Left lobe of liver (tissue), 2 donors: ENCODE data around the gene LSAMP. TPM values are rescaled to one million over a fixed set of nuclear protein-coding genes. Genes with fewer than 3 reads are reported as not detected.
"Not testable (repeated sequence)": the region's sequence is repeated elsewhere in the genome, so short reads cannot be mapped to it uniquely, and the experiment has no call there.

Experiments used
- ATAC-seq: fragments of 200-7000 bp; cut with Tn5 transposase; one replicate; pipeline ENCODE4 v1.9.1; 2020; ENCODE audit warnings: mild to moderate bottlenecking, moderate library complexity
- DNase-seq: peaks from one replicate; pipeline ENCODE4 v3.0.0-alpha.2; 2020; ENCODE audit warnings: low spot score
- total RNA-seq: library from RNA; stranded (reverse); gene quantifications from one replicate; pipeline ENCODE4 v1.2.1, GENCODE V29; 2021
- donor health status: DM: no; HTN: no; CAD: no; lungs with moderate emphysema.
- donor health status: DM: no; HTN: yes; CAD: no.

Gene LSAMP
- total RNA-seq, 1 donor from 2014 or later: 0.28 TPM

DNA sequence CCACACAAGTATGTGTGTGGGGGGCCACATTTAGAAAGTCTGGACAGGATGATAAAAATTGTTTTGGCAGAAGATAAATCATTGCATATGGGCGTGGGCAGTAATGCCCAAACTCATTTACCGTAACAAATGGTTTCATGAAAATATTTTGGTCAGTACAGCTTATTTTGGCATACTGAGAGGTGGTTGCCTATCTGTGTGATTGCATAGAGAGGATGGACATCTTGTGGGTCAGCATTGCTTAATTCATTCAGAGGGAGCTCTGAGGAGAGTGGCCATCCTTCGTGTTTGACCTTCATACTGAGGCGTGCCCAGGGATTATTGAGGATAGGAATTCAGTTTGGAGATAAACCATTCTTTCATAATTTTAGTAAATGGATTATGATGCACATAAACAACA lies 659.5 kb downstream of the LSAMP start:
- DNase-seq: no peak
- ATAC-seq: no peak

DNA sequence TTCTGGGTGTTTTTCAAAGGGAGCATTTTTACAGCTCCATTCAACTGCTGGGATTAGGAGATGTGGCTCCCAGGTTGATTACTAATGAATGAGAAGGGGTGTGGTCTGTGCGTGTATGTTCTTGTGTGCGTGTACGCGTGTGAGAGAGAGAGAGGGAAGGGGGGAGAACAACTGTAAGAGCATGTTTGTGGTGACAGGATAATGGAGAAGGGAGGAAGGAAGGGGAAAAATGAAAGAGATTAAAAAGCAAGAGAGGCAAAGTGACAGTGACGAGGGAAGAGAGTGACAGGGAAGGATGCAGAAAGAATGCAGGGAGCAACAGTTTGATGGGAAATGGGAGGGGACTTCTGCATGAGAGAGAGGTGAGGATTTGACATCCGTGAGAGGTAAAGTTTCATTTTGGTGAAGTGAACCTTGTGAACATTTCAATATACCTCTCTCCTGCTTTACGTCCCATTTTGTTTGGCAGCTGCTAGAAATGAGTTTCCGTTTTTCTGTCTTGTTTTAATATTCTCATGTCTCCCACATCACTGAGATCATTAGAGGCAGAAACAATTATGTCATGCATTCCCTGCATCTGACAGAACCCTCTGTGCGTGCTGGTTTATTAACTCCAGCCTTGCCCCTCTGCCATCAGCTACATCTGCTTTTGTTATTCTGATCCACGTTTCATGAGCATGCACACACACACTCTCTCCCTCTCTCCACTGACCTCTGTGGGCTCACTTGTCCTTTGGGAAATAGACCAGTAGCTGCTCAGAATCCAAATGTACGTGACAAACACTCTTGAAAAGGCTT lies 660.3 kb downstream of the LSAMP start:
- ATAC-seq (no peak), DNase-seq (no peak)

GRCh38 chr3:115783938-115784738 lies 661.1 kb downstream of the LSAMP start:
- ATAC-seq: peak; percentile 98
- DNase-seq: peak; percentile 85

- ATAC-seq, DNase-seq: not testable (repeated sequence)
Observed at GRCh38 chr3:115783426-115783825, 661.9 kb downstream of the LSAMP start.

DNA sequence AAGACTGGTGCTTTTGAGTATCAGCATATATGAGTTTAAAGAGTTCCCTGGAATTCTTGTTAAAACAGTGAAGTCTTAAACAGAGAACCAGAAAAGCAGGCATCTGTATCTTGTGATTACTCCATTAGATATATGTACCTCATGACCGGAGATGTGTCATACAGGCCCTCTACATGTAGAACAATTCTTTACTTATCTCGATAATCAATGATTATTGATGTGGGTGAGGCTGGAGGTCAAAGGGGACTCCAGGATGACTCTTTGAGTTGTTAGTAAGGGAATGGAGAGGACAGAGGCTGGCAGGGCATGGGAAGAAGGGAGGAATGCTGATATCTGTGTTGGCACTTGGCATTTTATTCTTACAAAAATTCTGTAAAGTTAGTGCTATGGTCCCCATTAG lies 666.3 kb downstream of the LSAMP start:
- ATAC-seq: no peak
- no peak for DNase-seq

- ATAC-seq: no peak
- no peak for DNase-seq
Observed at GRCh38 chr3:115772951-115773350, 672.3 kb downstream of the LSAMP start.

- no peak for DNase-seq
- no peak for ATAC-seq
Observed at GRCh38 chr3:115768661-115769060, 676.6 kb downstream of the LSAMP start.

- no peak for DNase-seq
- ATAC-seq: no peak
Observed at GRCh38 chr3:115766587-115767482, 678.5 kb downstream of the LSAMP start.

- DNase-seq (no peak), ATAC-seq (no peak)
Observed at GRCh38 chr3:115761927-115762305, 683.4 kb downstream of the LSAMP start.

DNA sequence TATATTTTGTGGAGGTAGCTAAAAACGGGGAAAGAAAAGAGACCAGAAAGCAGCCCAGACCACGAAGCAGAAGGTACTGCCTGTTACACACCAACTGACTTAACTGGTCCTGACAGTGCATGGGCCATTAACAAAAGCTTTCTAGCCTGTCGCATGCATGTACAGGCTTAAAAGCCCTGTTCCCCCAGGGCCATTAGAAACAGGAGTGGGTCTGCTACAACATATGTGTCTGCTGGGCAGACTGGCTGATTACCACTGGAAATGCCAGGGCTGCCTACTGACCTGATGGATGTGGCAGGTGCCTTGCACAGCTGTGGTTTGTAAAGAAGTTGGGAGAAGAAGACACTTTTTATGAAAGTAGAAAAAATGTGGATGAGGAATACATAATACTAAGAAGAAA lies 684.6 kb downstream of the LSAMP start:
- ATAC-seq (no peak), DNase-seq (no peak)

DNA sequence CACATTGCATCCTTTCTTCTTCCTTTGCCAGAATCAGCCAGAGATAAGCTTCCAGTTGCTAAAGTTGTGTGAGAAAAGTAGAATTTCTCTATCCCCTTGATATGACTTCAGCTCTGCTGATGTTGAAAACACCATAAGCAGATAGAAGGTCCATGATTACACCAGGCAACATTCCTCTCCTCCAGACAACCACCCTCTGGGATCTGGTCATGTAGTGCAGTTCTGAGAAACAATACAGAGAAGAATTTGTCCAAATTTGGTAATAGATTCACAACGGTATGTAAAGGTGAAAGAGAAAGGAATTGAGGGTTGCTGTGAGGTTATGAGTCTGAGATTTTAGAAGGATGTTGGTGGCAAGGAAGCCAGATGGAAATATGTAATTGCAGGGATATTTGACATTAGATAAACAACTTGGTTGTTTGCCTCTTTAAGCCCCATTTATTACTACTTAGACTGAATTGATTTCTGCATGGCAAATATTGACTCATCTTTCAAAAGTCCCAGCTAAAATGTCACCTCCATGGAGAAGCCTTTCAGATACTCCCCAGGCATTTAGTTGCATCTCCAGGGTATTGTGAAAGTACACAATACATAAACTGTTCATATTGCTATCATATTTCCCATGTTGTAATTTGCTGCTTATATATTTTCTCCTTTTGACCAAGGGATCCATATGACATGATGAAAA lies 687.1 kb downstream of the LSAMP start:
- DNase-seq: no peak
- no peak for ATAC-seq

GRCh38 chr3:115752978-115753377 lies 692.3 kb downstream of the LSAMP start:
- ATAC-seq, DNase-seq: not testable (repeated sequence)
